H7 (cell line): ENCODE results near the gene DUSP10. TPM values are rescaled to one million over a fixed set of nuclear protein-coding genes. Genes with fewer than 3 reads are reported as not detected.

Source experiments
- DNase-seq: peaks from one replicate; pipeline ENCODE4 v3.0.0; 2012
- H3K27me3 ChIP-seq: 2 replicates; pipeline ENCODE4 v1.6.0; 2011; ENCODE audit warnings: mild to moderate bottlenecking, low read length; ENCODE audit not compliant: control insufficient read depth, insufficient read depth
- H3K36me3 ChIP-seq: replicated peaks from 2 replicates; pipeline ENCODE4 v1.5.1; 2011; ENCODE audit warnings: low read length; ENCODE audit not compliant: control insufficient read depth, insufficient read depth
- H3K4me3 ChIP-seq: 2 replicates; pipeline ENCODE4 v1.5.1; 2011; ENCODE audit warnings: low read depth, mild to moderate bottlenecking, control low read depth, low read length, moderate library complexity; ENCODE audit not compliant: insufficient read depth
- total RNA-seq: library from RNA; depleted of rRNA; stranded (reverse); fragments of >200 nt; shearing (Covaris generic); gene quantifications from 2 replicates; pipeline ENCODE4 v1.2.3, GENCODE V29; 2014

The DUSP10 gene
- total RNA-seq, 1 experiment from 2014 or later, result 16.5 TPM

GRCh38 chr1:221775206-221775605, 33.3 kb upstream of the DUSP10 start:
- no peaks in the 10 kb centered on the region for H3K36me3 ChIP-seq
- H3K4me3 ChIP-seq, result no peak overlapping the region
- no peaks in the 10 kb centered on the region; the same call in 1 of the 2 replicates for H3K27me3 ChIP-seq
- no peak for DNase-seq

- no peak for DNase-seq
- Histone ChIP-seq H3K4me3 (no peak overlapping the region), H3K36me3 (no peaks in the 10 kb centered on the region), H3K27me3 (no peaks in the 10 kb centered on the region; the same call in 1 of the 2 replicates)
Observed at GRCh38 chr1:221774054-221774842, 32.4 kb upstream of the DUSP10 start.

- Histone ChIP-seq H3K36me3 (no peaks in the 10 kb centered on the region), H3K27me3 (no peaks in the 10 kb centered on the region; the same call in 1 of the 2 replicates), H3K4me3 (no peak overlapping the region)
- DNase-seq, result no peak
Observed at GRCh38 chr1:221773383-221773782, 31.5 kb upstream of the DUSP10 start.

GRCh38 chr1:221772117-221772516, 30.2 kb upstream of the DUSP10 start:
- Histone ChIP-seq H3K27me3 (no peaks in the 10 kb centered on the region; the same call in 1 of the 2 replicates), H3K4me3 (no peak overlapping the region)

GRCh38 chr1:221768444-221769066, 26.7 kb upstream of the DUSP10 start:
- H3K4me3 ChIP-seq, result no peak overlapping the region
- DNase-seq, result no peak

More at GRCh38 chr1:221772117-221772516, 30.2 kb upstream of the DUSP10 start:
- DNase-seq, result no peak
- no peaks in the 10 kb centered on the region for H3K36me3 ChIP-seq

GRCh38 chr1:221766210-221766609, 24.3 kb upstream of the DUSP10 start:
- no peak overlapping the region for H3K4me3 ChIP-seq
- no peaks in the 10 kb centered on the region for H3K36me3 ChIP-seq
- no peak for DNase-seq
- H3K27me3 ChIP-seq, result no peaks in the 10 kb centered on the region

More at GRCh38 chr1:221768444-221769066, 26.7 kb upstream of the DUSP10 start:
- Histone ChIP-seq H3K36me3 (no peaks in the 10 kb centered on the region), H3K27me3 (no peaks in the 10 kb centered on the region)

GRCh38 chr1:221765527-221765926, 23.6 kb upstream of the DUSP10 start:
- H3K36me3 ChIP-seq, result no peaks in the 10 kb centered on the region
- no peak for DNase-seq
- H3K27me3 ChIP-seq, result no peaks in the 10 kb centered on the region
- no peak overlapping the region for H3K4me3 ChIP-seq

GRCh38 chr1:221762121-221762520, 20.2 kb upstream of the DUSP10 start:
- DNase-seq, result no peak
- Histone ChIP-seq H3K36me3 (no peaks in the 10 kb centered on the region), H3K4me3 (no peak overlapping the region), H3K27me3 (no peaks in the 10 kb centered on the region)

GRCh38 chr1:221761354-221762002, 19.6 kb upstream of the DUSP10 start:
- no peaks in the 10 kb centered on the region for H3K36me3 ChIP-seq
- DNase-seq, result no peak
- H3K27me3 ChIP-seq, result no peaks in the 10 kb centered on the region
- no peak overlapping the region for H3K4me3 ChIP-seq

- Histone ChIP-seq H3K36me3 (no peaks in the 10 kb centered on the region), H3K4me3 (no peak overlapping the region), H3K27me3 (no peaks in the 10 kb centered on the region)
- DNase-seq, result no peak
Observed at GRCh38 chr1:221760911-221761310, 19.0 kb upstream of the DUSP10 start.

GRCh38 chr1:221759436-221759835, 17.5 kb upstream of the DUSP10 start:
- no peak for DNase-seq

GRCh38 chr1:221758455-221758854, 16.6 kb upstream of the DUSP10 start:
- H3K27me3 ChIP-seq, result no peaks in the 10 kb centered on the region
- no peak for DNase-seq
- H3K4me3 ChIP-seq, result no peak overlapping the region
- H3K36me3 ChIP-seq, result no peaks in the 10 kb centered on the region

More at GRCh38 chr1:221759436-221759835, 17.5 kb upstream of the DUSP10 start:
- H3K27me3 ChIP-seq, result no peaks in the 10 kb centered on the region
- H3K36me3 ChIP-seq, result no peaks in the 10 kb centered on the region
- H3K4me3 ChIP-seq, result no peak overlapping the region

GRCh38 chr1:221756830-221757551, 15.1 kb upstream of the DUSP10 start:
- no peak overlapping the region for H3K4me3 ChIP-seq
- no peaks in the 10 kb centered on the region for H3K36me3 ChIP-seq
- no peaks in the 10 kb centered on the region for H3K27me3 ChIP-seq
- DNase-seq, result no peak

GRCh38 chr1:221753828-221754188, 11.9 kb upstream of the DUSP10 start:
- no peaks in the 10 kb centered on the region for H3K36me3 ChIP-seq
- DNase-seq, result no peak
- no peak overlapping the region for H3K4me3 ChIP-seq
- no peaks in the 10 kb centered on the region for H3K27me3 ChIP-seq
